Measurements from ENCODE around the gene IL16.

IL16 gene

GRCh38 chr15:81293728-81294515 lies 97.2 kb downstream of the IL16 start:
- Histone ChIP-seq H3K4me3 (ENCODE audit: low read length) (peak overlapping the region; percentile 51), H3K9ac (ENCODE audit: low read length) (peak overlapping the region; percentile 48), H2AFZ (ENCODE audit: low read length) (peak overlapping the region; percentile 55), H3K4me2 (ENCODE audit: low read depth, low read length) (peak overlapping the region; percentile 84), H3K27me3 (replicated peaks; ENCODE audit: insufficient read depth, low read length) (no peaks in the 10 kb centered on the region), H3K9me3 (replicated peaks; ENCODE audit: insufficient read depth, low read length) (no peaks in the 10 kb centered on the region), H3K9me2 (replicated peaks; ENCODE audit: insufficient read depth, low read length) (no peaks in the 10 kb centered on the region), H4K20me1 (ENCODE audit: insufficient read depth, low read length) (no peaks in the 10 kb centered on the region), H3F3A (ENCODE audit: insufficient read depth, low read length) (peaks cover 56% of the 10 kb centered on the region), H3K27ac (ENCODE audit: low read length) (peak overlapping the region; percentile 89), H3K4me1 (ENCODE audit: low read length) (peaks cover 67% of the 10 kb centered on the region), H3K79me2 (ENCODE audit: low read length) (peaks cover 31% of the 10 kb centered on the region), H3K36me3 (replicated peaks; ENCODE audit: insufficient read depth, low read length) (no peaks in the 10 kb centered on the region)
- DNase-seq, result peak; percentile 84
- TF ChIP-seq EZH2phosphoT487 (IDR thresholded peaks at IDR 0.05; ENCODE audit: low read length), result no peak
- TF ChIP-seq CTCF (IDR thresholded peaks at IDR 0.05; ENCODE audit: low read length), result no peak
- TF ChIP-seq EZH2 (optimal IDR thresholded peaks at IDR 0.05; ENCODE audit: low read depth, low read length), result no peak

- DNase-seq, result no peak
- Histone ChIP-seq H3K9ac (ENCODE audit: low read length) (peak overlapping the region; percentile 48), H3K79me2 (ENCODE audit: low read length) (peaks cover 37% of the 10 kb centered on the region), H2AFZ (ENCODE audit: low read length) (0 out of 2 replicates have a peak overlapping the region, but pooled peaks have one; percentile 5), H3K9me2 (replicated peaks; ENCODE audit: insufficient read depth, low read length) (no peaks in the 10 kb centered on the region), H4K20me1 (ENCODE audit: insufficient read depth, low read length) (no peaks in the 10 kb centered on the region), H3K36me3 (replicated peaks; ENCODE audit: insufficient read depth, low read length) (no peaks in the 10 kb centered on the region), H3K27ac (ENCODE audit: low read length) (peak overlapping the region; percentile 89), H3K4me1 (ENCODE audit: low read length) (peaks cover 67% of the 10 kb centered on the region), H3F3A (ENCODE audit: insufficient read depth, low read length) (peaks cover 61% of the 10 kb centered on the region), H3K4me2 (ENCODE audit: low read depth, low read length) (peak overlapping the region; percentile 84), H3K4me3 (ENCODE audit: low read length) (peak overlapping the region; percentile 51), H3K9me3 (replicated peaks; ENCODE audit: insufficient read depth, low read length) (no peaks in the 10 kb centered on the region), H3K27me3 (replicated peaks; ENCODE audit: insufficient read depth, low read length) (no peaks in the 10 kb centered on the region)
- TF ChIP-seq EZH2phosphoT487 (IDR thresholded peaks at IDR 0.05; ENCODE audit: low read length) (no peak), EZH2 (optimal IDR thresholded peaks at IDR 0.05; ENCODE audit: low read depth, low read length) (no peak), CTCF (IDR thresholded peaks at IDR 0.05; ENCODE audit: low read length) (peak; percentile 52)
These were observed 97.8 kb downstream of the IL16 start for GRCh38 chr15:81294516-81294880.

GRCh38 chr15:81295486-81296121 lies 98.9 kb downstream of the IL16 start:
- H3K9me3 ChIP-seq (replicated peaks; ENCODE audit: insufficient read depth, low read length), result no peaks in the 10 kb centered on the region
- peak overlapping the region; percentile 84 for H3K4me2 ChIP-seq (ENCODE audit: low read depth, low read length)
- no peaks in the 10 kb centered on the region for H3K9me2 ChIP-seq (replicated peaks; ENCODE audit: insufficient read depth, low read length)
- no peak for DNase-seq
- no peak for TF ChIP-seq EZH2phosphoT487 (IDR thresholded peaks at IDR 0.05; ENCODE audit: low read length)
- no peak for TF ChIP-seq CTCF (IDR thresholded peaks at IDR 0.05; ENCODE audit: low read length)
- no peak for TF ChIP-seq EZH2 (optimal IDR thresholded peaks at IDR 0.05; ENCODE audit: low read depth, low read length)
- H3K4me3 ChIP-seq (ENCODE audit: low read length), result peak overlapping the region; percentile 77; the same call in 1 of the 2 replicates
- peaks cover 70% of the 10 kb centered on the region for H3F3A ChIP-seq (ENCODE audit: insufficient read depth, low read length)
- H3K79me2 ChIP-seq (ENCODE audit: low read length), result peaks cover 48% of the 10 kb centered on the region
- peaks cover 68% of the 10 kb centered on the region for H3K4me1 ChIP-seq (ENCODE audit: low read length)
- no peak overlapping the region for H2AFZ ChIP-seq (ENCODE audit: low read length)
- H3K36me3 ChIP-seq (replicated peaks; ENCODE audit: insufficient read depth, low read length), result no peaks in the 10 kb centered on the region
- H3K9ac ChIP-seq (ENCODE audit: low read length), result peak overlapping the region; percentile 76; the same call in 1 of the 2 replicates
- H3K27ac ChIP-seq (ENCODE audit: low read length), result peak overlapping the region; percentile 89
- H4K20me1 ChIP-seq (ENCODE audit: insufficient read depth, low read length), result no peaks in the 10 kb centered on the region
- no peaks in the 10 kb centered on the region for H3K27me3 ChIP-seq (replicated peaks; ENCODE audit: insufficient read depth, low read length)
